ENCODE data around the gene SPATC1L.

The SPATC1L gene

DNA sequence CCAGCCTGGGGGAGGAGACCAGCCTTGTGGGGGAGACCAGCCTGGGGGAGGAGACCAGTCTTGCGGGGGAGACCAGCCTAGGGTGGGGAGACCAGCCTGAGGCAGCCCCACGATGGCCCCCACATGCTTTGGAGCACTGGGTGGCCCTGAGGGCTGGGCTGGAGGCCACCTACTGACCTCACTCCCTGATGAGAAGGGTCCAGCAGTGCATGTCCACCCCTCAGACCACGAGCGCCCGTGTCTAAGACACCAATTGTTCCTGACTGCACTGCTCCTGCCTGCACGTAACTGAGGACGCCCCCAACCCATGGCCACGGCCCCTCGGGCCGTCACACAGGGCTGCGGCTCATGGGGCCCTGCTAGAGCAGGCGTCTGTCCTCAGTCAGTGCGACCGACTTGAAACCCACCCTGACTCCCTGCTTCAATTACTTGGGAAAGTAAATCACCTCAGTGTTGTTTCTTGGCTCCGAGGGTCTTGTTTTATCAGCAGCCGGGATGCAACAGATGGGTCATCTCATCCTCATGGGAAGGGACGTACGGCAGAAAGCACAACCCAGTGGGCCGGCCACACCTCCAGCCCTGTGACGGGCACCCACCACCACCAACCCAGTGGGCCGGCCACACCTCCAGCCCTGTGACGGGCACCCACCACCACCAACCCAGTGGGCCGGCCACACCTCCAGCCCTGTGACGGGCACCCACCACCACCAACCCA is at the start of gene SPATC1L:
SPATC1L (minus strand) TSS at position 550 of the 715 bp plus-strand sequence. CDS start 1,643 bp downstream, outside the sequence.
- DNase-seq (ENCODE audit: low read depth) = peak; percentile 66
- peak within 1 kb of the TSS; percentile 72 for H3K4me3 ChIP-seq (ENCODE audit: low read length)

DNA sequence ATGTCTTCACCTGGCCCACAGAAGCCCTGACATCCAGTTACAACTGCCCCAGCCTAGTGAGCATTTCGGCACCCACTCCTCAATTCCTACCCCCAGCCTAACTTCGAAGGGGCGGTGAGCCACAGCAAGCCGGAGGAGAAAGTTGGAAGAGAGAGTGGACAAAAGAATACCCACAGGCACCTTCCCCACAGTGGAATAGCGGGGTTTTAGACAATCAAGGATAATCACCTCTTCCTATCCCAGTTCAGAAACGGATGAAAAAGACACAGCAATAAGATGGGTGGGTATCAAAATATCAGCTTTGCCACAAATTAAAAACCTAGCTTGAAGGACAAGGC is 45.6 kb upstream of the SPATC1L start:
- peak overlapping the region; percentile 71 for H3K4me3 ChIP-seq (ENCODE audit: low read length)
- no peak for DNase-seq (ENCODE audit: low read depth)
- TF ChIP-seq, protein P1, sequence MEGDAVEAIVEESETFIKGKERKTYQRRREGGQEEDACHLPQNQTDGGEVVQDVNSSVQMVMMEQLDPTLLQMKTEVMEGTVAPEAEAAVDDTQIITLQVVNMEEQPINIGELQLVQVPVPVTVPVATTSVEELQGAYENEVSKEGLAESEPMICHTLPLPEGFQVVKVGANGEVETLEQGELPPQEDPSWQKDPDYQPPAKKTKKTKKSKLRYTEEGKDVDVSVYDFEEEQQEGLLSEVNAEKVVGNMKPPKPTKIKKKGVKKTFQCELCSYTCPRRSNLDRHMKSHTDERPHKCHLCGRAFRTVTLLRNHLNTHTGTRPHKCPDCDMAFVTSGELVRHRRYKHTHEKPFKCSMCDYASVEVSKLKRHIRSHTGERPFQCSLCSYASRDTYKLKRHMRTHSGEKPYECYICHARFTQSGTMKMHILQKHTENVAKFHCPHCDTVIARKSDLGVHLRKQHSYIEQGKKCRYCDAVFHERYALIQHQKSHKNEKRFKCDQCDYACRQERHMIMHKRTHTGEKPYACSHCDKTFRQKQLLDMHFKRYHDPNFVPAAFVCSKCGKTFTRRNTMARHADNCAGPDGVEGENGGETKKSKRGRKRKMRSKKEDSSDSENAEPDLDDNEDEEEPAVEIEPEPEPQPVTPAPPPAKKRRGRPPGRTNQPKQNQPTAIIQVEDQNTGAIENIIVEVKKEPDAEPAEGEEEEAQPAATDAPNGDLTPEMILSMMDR (conservative IDR thresholded peaks at IDR 0.05; ENCODE audit: low read length) = no peak

More for the DNA sequence above, at the start of gene SPATC1L:
- TF ChIP-seq, protein P1 (conservative IDR thresholded peaks at IDR 0.05; ENCODE audit: low read length) = no peak

DNA sequence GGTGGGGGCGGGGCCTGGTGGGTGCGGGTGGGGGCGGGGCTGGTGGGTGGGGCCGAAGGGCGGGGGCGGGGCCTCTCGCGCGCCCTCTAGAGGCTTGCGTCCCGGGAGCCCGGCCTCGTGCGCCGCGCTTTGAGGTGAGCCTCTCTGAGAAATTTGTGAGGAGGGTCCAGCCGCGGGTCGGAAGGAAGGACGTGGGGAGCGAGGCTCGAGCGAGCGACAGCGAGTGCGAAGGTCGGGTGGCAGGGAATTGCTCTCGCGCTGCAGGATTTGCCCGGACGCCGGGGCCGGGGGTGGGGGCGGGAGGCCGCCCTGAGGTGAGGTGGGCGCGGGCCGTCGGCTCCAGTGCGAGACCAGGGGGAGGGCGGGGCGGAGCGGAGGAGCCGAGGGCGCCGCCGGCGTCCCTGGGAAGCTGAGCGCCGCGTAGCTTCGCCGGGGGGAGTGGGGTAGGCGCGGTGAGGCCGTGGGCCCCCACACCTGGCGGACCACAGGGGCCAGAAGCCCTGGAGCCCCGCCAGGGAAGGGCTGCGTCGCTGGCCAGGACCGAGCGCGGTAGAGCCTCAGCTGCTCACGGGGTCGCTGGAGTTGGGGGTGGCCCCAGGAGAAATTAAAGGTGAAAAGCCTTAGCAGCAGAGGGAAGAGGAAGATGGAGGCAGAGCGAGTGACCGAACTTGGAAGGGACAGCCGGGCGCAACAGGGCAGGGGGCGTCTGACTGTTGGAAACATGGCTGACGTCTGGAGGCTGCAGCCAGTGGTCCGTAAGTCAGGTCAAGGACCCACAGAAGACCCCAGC is 45.1 kb upstream of the SPATC1L start:
- H3K4me3 ChIP-seq (ENCODE audit: low read length) = peak overlapping the region; percentile 71
- no peak for DNase-seq (ENCODE audit: low read depth)
- TF ChIP-seq, protein P1 (conservative IDR thresholded peaks at IDR 0.05; ENCODE audit: low read length) = peak; percentile 51

DNA sequence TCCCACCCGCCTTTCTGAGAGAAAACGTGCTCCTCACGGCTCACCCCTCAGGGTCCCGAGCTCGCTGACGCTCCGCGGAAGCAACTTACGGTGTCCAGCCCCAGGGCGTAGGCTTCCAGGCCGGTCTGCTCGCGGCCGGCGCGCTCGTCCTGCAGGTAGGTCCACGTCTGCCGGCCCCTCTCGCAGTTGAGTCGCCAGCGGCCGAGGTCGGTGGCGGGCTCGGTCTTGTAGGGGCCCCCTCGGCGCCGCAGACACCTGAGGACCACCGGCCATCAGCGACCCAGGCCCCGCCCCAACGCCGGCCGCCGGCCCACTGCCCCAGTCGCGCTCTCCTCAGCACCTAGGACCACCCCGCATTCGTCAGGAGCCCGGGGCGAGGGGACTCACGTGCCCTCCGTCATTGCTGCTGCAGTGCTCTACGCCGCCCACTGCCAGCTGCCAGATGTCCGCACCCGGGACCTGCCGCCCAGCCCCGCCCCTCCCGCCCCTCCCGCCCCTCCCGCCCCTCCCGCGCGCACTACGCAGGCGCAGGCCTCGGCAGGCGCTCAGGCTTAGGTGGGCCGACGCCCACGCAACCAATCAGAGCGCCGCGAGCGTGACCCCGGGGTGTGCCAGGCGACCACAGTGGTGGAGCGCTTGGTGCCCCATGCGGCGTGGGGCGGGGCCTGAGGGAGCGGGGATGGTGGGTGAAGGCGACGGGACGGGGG is 44.2 kb upstream of the SPATC1L start, which contains the start of gene LSS:
LSS (minus strand) TSS at position 430 of the 707 bp plus-strand sequence; CDS start at position 401, 29 bp downstream.
- TF ChIP-seq, protein P1 (conservative IDR thresholded peaks at IDR 0.05; ENCODE audit: low read length) = no peak
- peak within 1 kb of the TSS; percentile 88 for H3K4me3 ChIP-seq (ENCODE audit: low read length)
- DNase-seq (ENCODE audit: low read depth) = peak; percentile 98

DNA sequence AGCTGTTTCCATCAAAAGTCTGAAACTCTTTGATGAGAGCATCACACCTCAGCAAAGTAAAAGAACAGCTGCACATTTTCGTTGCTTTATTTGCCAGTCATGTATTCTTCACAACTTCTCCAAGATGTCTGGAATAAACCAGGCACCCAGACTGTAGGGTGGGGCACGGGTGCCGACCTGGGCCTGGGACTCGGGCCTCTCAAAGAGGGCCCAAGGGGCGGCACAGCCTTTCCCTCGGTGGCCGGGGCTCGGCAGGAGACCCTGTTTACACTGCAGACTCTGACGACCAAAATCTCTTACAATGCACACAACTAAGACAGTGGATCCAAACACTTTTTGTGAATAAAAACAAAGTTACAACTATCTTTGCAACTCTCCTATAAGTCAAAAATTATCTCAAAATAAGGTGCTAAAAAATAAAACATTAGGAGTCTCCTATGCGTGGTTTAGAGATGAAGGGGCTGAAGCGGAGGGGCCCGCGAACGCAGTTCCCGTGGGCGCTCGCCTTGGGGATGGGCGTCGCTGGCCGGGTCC is 43.6 kb upstream of the SPATC1L start:
- H3K4me3 ChIP-seq (ENCODE audit: low read length) = peak overlapping the region; percentile 88
- no peak for DNase-seq (ENCODE audit: low read depth)
- TF ChIP-seq, protein P1 (conservative IDR thresholded peaks at IDR 0.05; ENCODE audit: low read length) = no peak

DNA sequence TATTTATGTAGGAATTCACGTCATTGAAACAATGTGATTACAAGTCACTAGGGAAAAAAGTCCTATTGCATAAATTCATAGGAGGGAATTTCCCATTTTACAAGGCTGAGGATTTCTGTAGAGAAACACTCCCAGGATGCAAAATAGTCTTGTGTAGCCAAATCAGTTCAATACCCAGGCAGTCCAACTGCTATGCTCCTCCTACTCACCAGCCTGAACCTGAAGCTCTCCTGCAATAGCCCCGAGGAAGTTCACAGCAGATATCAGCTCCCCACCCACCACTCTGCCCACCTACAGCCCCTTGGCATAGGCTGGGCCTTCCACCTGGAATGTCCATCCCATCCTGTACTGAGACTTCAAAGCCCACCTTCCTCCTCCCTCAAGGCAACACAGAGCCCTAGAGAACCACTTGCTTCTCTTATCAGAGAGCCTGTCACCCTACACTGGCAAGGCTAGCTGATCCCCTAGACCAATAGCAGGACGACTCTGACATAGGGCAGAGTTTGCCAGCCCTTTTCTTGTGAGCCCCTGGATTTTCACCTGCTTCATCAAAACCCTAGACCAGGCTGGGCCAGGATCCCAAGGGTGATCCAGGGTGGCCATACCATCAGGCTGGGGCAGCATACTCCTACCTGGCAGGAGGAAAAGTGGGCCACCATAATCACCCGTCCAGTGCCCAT is 42.8 kb upstream of the SPATC1L start:
- H3K4me3 ChIP-seq (ENCODE audit: low read length) = peak overlapping the region; percentile 88
- peak; percentile 55 for DNase-seq (ENCODE audit: low read depth)
- TF ChIP-seq, protein P1 (conservative IDR thresholded peaks at IDR 0.05; ENCODE audit: low read length) = no peak
